NCI-H1417 (cell line): ENCODE measurements around the gene HSFX3.
"Not testable (repeated sequence)": the region's sequence is repeated elsewhere in the genome, so short reads cannot be mapped to it uniquely, and the experiment has no call there.

Experiments used
- DNase-seq, 3 experiments: peaks; one replicate each; lab custom pipeline; 2025; lab: John Stamatoyannopoulos, UW

Gene HSFX3

GRCh38 chrX:149545545-149546543 is 3.9 kb downstream of the HSFX3 start:
- DNase-seq: not testable (repeated sequence)

- DNase-seq: no peak
These were observed 8.1 kb downstream of the HSFX3 start for GRCh38 chrX:149541521-149542047.

GRCh38 chrX:149540621-149541520 is 8.9 kb downstream of the HSFX3 start, which contains the start of gene EOLA1:
Gene EOLA1, plus strand, starts transcription at chrX:149541012. Its CDS starts 4,619 bp downstream, at chrX:149545631.
- peak; percentile 89 to 97 (median 96) for DNase-seq

- DNase-seq: peak; percentile 87 to 95 (median 94)
These were observed 9.5 kb downstream of the HSFX3 start for GRCh38 chrX:149540131-149540620.

- DNase-seq: peak; percentile 85 to 94 (median 93)
These were observed 10.2 kb downstream of the HSFX3 start for GRCh38 chrX:149539283-149540130.

GRCh38 chrX:149537474-149537873 is 12.2 kb downstream of the HSFX3 start:
- not testable (repeated sequence) for DNase-seq

GRCh38 chrX:149534926-149535602 is 14.7 kb downstream of the HSFX3 start:
- not testable (repeated sequence) for DNase-seq

GRCh38 chrX:149533999-149534398 is 15.7 kb downstream of the HSFX3 start:
- DNase-seq: not testable (repeated sequence)

GRCh38 chrX:149532868-149533267 is 16.9 kb downstream of the HSFX3 start:
- DNase-seq: not testable (repeated sequence)

GRCh38 chrX:149531599-149531998 is 18.1 kb downstream of the HSFX3 start:
- no peak for DNase-seq

- DNase-seq: no peak
These were observed 21.3 kb downstream of the HSFX3 start for GRCh38 chrX:149528381-149528780.

- DNase-seq: peak in 2 of 3 experiments; percentile 22 to 42
These were observed 22.0 kb downstream of the HSFX3 start for GRCh38 chrX:149527705-149528104.

GRCh38 chrX:149526318-149527033 is 23.2 kb downstream of the HSFX3 start:
- not testable (repeated sequence) for DNase-seq

- DNase-seq: peak in 1 of 3 experiments; percentile 42
These were observed 23.8 kb downstream of the HSFX3 start for GRCh38 chrX:149525903-149526302.

- DNase-seq: peak; percentile 28 to 81 (median 45)
These were observed 24.3 kb downstream of the HSFX3 start for GRCh38 chrX:149525389-149525788.

- no peak for DNase-seq
These were observed 26.8 kb downstream of the HSFX3 start for GRCh38 chrX:149522916-149523315.

GRCh38 chrX:149521438-149521837 is 28.3 kb downstream of the HSFX3 start:
- no peak for DNase-seq

GRCh38 chrX:149520636-149521277 is 29.0 kb downstream of the HSFX3 start:
- not testable (repeated sequence) for DNase-seq

- DNase-seq: no peak
These were observed 31.5 kb downstream of the HSFX3 start for GRCh38 chrX:149518236-149518635.
